GM21423 (cell line): ENCODE data around the gene GLP2R.
"Not testable (repeated sequence)": the region's sequence is repeated elsewhere in the genome, so short reads cannot be mapped to it uniquely, and the experiment has no call there.

Experiments used
- ATAC-seq: cut with Tn5 transposase; IDR thresholded peaks from one replicate; pipeline ENCODE4 v1.9.1; 2021; ENCODE audit warnings: mild to moderate bottlenecking, moderate library complexity; ENCODE audit not compliant: unreplicated experiment

The GLP2R gene

GRCh38 chr17:9918804-9919352 is 93.2 kb downstream of the GLP2R start:
- no peak for ATAC-seq

GRCh38 chr17:9921216-9921615 is 95.5 kb downstream of the GLP2R start:
- not testable (repeated sequence) for ATAC-seq

GRCh38 chr17:9922012-9922848 is 96.5 kb downstream of the GLP2R start:
- no peak for ATAC-seq

GRCh38 chr17:9924735-9925191 is 99.0 kb downstream of the GLP2R start:
- peak; percentile 72 for ATAC-seq

GRCh38 chr17:9925457-9925856 is 99.7 kb downstream of the GLP2R start:
- no peak for ATAC-seq

- ATAC-seq, result no peak
Observed at GRCh38 chr17:9926150-9926804, 100.6 kb downstream of the GLP2R start.

GRCh38 chr17:9928601-9929333 is 103.0 kb downstream of the GLP2R start:
- ATAC-seq, result no peak

- ATAC-seq, result no peak
Observed at GRCh38 chr17:9929871-9930270, 104.1 kb downstream of the GLP2R start.

- no peak for ATAC-seq
Observed at GRCh38 chr17:9931144-9931741, 105.5 kb downstream of the GLP2R start.

- no peak for ATAC-seq
Observed at GRCh38 chr17:9932491-9932890, 106.8 kb downstream of the GLP2R start.

GRCh38 chr17:9934331-9934730 is 108.6 kb downstream of the GLP2R start:
- no peak for ATAC-seq

GRCh38 chr17:9935408-9935807 is 109.7 kb downstream of the GLP2R start:
- ATAC-seq, result no peak

- ATAC-seq, result no peak
Observed at GRCh38 chr17:9936095-9936494, 110.4 kb downstream of the GLP2R start.

- ATAC-seq, result no peak
Observed at GRCh38 chr17:9937241-9937761, 111.6 kb downstream of the GLP2R start.

- ATAC-seq, result no peak
Observed at GRCh38 chr17:9937901-9938300, 112.2 kb downstream of the GLP2R start.

GRCh38 chr17:9938764-9939163 is 113.0 kb downstream of the GLP2R start:
- ATAC-seq, result no peak

- no peak for ATAC-seq
Observed at GRCh38 chr17:9940841-9941240, 115.1 kb downstream of the GLP2R start.

- ATAC-seq, result no peak
Observed at GRCh38 chr17:9941305-9941704, 115.6 kb downstream of the GLP2R start.
